Measurements from ENCODE around the gene ERAP2.

The ERAP2 gene

DNA sequence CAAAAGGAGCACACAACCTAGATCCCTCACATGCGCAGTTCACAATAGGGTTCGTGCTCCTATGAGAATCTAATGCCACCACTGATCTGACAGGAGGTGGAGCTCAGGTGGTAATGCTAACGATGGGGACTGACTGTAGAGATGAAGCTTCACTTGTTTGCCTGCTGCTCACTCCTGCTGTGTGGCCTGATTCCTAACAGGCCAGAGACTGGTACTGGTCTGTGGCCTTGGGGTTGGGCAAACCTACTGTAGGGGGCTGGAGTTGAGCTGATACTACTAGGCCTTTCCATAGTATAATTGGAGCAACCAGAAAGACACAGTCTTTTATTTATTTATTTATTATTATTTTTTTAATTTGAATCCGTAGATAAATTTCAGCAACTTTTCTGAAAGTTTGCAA lies 64.8 kb downstream of the ERAP2 start:
- no peak overlapping the region for H3K4me3 ChIP-seq (ENCODE audit: low read depth, low read length)
- TF ChIP-seq, protein P1, sequence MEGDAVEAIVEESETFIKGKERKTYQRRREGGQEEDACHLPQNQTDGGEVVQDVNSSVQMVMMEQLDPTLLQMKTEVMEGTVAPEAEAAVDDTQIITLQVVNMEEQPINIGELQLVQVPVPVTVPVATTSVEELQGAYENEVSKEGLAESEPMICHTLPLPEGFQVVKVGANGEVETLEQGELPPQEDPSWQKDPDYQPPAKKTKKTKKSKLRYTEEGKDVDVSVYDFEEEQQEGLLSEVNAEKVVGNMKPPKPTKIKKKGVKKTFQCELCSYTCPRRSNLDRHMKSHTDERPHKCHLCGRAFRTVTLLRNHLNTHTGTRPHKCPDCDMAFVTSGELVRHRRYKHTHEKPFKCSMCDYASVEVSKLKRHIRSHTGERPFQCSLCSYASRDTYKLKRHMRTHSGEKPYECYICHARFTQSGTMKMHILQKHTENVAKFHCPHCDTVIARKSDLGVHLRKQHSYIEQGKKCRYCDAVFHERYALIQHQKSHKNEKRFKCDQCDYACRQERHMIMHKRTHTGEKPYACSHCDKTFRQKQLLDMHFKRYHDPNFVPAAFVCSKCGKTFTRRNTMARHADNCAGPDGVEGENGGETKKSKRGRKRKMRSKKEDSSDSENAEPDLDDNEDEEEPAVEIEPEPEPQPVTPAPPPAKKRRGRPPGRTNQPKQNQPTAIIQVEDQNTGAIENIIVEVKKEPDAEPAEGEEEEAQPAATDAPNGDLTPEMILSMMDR (IDR thresholded peaks at IDR 0.05; ENCODE audit: low read depth, low read length), result no peak

DNA sequence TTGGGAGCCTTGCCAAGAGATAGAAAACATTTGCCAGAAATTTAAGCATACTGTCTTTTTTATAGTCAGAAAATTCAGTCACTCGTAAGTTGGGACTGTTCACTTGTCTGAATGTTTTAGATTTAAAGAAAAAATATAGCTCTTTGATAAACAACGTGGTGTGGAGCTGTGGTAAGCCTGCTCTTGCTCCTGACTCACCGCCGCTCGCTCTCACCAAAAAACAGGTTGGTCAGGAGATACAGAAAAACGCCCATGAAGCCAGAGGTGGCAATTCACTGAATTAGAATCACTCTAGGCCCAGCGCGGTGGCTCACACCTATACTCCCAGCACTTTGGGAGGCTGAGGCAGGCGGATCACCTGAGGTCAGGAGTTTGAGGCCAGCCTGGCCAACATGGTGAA lies 65.8 kb downstream of the ERAP2 start:
- TF ChIP-seq, protein P1 (IDR thresholded peaks at IDR 0.05; ENCODE audit: low read depth, low read length), result no peak
- H3K4me3 ChIP-seq (ENCODE audit: low read depth, low read length), result no peak overlapping the region

DNA sequence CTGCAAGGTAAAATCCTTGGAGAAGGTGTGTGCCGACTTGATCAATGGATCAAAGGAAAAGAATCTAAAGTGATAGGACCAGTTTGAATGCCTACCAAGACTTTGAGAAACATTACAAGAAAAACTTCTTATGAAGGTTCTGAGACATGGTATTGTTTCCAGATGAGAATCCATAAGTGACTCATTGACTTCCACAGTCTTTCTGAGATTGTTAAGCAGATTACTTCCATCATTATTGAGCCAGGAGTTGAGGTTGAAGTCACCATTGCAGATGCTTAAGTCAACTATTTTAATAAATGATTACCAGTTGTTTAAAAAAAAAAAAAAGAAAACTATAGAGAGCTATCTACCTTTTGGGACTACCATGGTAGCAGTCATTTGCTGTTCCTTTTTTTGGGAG lies 66.6 kb downstream of the ERAP2 start:
- H3K4me3 ChIP-seq (ENCODE audit: low read depth, low read length), result no peak overlapping the region
- TF ChIP-seq, protein P1 (IDR thresholded peaks at IDR 0.05; ENCODE audit: low read depth, low read length), result no peak

DNA sequence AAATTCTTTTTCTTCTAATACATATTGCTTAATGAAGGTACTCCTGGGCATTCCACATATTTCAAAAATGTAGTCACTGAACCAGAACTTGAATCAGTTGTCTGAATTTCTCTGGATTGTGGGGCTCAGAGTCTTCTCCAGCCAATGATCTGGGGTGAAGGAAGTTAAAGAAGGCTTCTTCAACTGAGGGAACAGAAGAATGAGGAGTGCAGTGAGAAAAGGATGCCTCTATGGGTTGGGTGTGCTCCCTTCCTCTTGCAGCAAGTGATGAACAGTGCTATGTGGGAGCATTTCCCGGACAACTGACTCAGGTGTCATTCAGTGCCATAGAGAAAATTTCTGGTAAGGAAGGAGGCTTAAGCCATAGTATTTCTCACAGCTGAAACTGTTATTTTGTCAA lies 67.5 kb downstream of the ERAP2 start:
- TF ChIP-seq, protein P1 (IDR thresholded peaks at IDR 0.05; ENCODE audit: low read depth, low read length), result no peak
- H3K4me3 ChIP-seq (ENCODE audit: low read depth, low read length), result no peak overlapping the region

DNA sequence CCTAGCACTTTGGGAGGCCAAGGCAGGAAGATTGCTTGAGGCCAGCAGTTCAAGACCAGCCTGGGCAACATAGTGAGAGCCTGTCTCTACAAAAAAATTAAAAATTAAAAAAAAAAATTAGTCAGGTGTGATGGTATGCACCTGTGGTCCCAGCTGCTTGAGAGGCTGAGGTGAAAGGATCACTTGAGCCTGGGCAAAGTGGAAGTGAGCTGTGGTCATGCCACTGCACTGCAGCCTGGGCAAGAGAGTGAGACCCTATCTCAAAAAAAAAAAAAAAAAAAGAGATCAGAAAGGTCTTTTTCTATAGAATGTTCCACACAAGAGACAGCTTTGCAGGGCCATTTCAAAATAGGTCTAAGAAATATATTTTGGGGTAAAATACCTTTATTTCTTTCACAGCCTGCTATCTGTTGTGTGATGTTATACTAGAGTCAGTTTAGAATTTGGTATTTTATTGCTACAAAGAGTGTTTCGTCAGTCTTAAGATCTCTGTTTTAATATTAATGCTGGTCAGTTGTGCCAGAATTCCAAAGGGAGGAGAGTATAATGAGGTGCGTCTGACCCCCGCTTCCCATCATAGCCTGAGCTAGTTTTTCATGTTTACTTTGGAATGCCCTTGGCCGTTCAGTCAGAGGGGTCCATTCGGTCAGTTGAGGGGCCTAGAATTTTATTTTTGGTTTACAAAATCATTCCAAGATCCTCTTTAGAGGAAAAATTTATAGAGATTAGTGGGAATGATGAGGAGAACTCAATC lies 69.0 kb downstream of the ERAP2 start:
- TF ChIP-seq, protein P1 (IDR thresholded peaks at IDR 0.05; ENCODE audit: low read depth, low read length), result no peak
- H3K4me3 ChIP-seq (ENCODE audit: low read depth, low read length), result no peak overlapping the region

DNA sequence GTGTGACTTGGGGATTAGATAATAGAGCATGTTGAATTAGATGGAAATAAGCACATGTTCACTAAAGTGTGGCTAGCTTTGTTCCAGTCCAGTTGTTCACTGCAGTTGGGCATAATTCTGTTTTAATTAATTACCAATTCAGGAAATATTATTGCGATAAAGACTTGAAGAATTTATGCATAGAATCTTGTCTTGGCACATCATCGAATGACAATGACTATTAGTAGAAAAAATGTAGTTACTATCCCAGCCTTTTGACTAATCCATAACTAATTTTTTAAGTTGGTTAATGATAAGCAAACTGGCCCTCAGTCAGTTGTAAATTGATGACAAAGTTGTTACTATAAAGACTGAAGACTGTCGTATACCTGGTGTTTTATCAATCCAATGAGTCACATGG lies 70.1 kb downstream of the ERAP2 start:
- TF ChIP-seq, protein P1 (IDR thresholded peaks at IDR 0.05; ENCODE audit: low read depth, low read length), result no peak
- no peak overlapping the region for H3K4me3 ChIP-seq (ENCODE audit: low read depth, low read length)

DNA sequence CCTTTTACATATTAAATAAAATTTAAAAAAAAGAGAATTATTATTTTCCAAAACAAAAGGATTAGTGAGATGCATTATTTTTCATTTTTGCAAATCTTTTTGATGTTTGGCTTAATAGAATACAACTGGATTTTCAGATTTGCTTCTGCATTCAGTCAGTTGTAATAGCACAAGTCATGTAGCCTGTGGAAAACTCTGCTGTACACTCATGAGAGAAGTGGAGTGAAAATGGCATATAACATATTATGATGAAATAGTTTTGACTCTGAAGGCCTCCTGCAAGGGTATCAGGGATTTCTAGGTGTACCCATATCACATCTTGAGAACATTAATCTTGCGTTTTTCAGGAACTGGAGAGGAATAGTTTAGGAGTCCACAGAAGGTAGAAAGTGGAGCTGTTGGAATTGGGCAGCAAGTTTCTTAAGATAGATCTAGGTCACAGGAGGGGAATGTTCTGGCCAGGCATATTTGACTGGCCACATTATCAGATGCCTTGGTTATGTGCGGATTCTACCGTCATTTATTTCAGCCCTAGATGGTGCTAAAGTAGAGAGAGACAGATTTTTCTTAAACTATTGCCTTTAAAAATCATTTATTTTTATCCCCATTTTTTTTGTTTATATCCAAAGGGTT lies 75.9 kb downstream of the ERAP2 start:
- TF ChIP-seq, protein P1 (IDR thresholded peaks at IDR 0.05; ENCODE audit: low read depth, low read length), result no peak
- H3K4me3 ChIP-seq (ENCODE audit: low read depth, low read length), result no peak overlapping the region

Measured in WI38 (cell line).